ENCODE measurements around the gene VRK1. TPM values are rescaled to one million over a fixed set of nuclear protein-coding genes. Genes with fewer than 3 reads are reported as not detected.

Gene VRK1, protein sequence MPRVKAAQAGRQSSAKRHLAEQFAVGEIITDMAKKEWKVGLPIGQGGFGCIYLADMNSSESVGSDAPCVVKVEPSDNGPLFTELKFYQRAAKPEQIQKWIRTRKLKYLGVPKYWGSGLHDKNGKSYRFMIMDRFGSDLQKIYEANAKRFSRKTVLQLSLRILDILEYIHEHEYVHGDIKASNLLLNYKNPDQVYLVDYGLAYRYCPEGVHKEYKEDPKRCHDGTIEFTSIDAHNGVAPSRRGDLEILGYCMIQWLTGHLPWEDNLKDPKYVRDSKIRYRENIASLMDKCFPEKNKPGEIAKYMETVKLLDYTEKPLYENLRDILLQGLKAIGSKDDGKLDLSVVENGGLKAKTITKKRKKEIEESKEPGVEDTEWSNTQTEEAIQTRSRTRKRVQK
- 10 to 100 TPM in 3 of 4 donors, not detected in 1; 13.7 to 17.9 (median 13.8) TPM for total RNA-seq

DNA sequence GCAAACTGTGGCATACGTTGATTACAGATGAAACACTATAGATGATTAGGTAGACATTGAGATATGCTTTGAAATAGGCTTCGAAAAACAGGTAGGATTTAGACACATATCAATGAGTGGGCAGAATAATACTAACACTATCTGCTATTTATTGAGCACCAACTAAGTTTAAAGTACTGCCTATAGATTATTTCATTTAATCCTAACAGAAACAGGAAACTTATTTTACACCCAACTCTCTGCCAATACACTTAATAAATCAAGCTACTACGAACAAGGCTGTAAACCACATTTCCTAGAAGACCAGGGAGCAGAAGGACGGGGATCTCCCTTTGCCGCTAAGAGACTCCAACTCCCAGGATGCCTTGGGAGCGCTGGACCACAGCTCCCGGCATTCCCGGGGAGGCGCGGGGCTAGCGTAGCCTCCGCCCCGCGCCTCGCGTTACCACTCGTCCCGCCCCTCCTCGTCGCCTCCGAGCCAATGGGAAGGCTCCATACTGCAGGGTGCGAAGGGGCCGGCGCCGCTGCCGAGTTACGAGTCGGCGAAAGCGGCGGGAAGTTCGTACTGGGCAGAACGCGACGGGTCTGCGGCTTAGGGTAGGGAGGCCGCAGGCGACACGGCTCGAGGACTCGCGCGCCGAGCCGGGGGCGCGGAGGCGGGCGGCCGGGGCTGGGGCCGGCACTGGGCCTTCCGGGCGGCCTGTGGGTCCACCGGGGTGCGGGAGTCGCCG, at the start of gene VRK1:
Gene VRK1 (plus strand): TSS at position 532 of the 731 bp plus-strand sequence. CDS start 36,090 bp downstream, outside the sequence.
- WGBS, 2 donors (ENCODE audit: low coverage in 1 of 2), result 2 to 39% methylated on average over 3 to 53 of the region's 57 CpGs
- peaks cover 8 to 24% (median 8%) of the 10 kb centered on the region in 4 donors for H3K4me1 ChIP-seq
- peak within 1 kb of the TSS; percentile 79 to 95 (median 92) for H3K4me3 ChIP-seq
- H3K27ac ChIP-seq, result peak within 1 kb of the TSS; percentile 59 to 78 (median 72)
- H3K36me3 ChIP-seq, result no peaks in the 10 kb centered on the region
- intact Hi-C loops (cut with DNase I; ENCODE audit: low total_unique reads), result no loop called here
- in situ Hi-C loops (cut with MboI; ENCODE audit: low pct_ligation_motif_present in 1 of 4, low pct_unique_long_range_greater_than_20kb in 1 of 4, low sequenced_read_pairs in 3 of 4), result no loop called here
- TF ChIP-seq EP300 (IDR thresholded peaks at IDR 0.05; ENCODE audit: low read depth) (no peak), POLR2AphosphoS5 (IDR thresholded peaks at IDR 0.05) (peak; percentile 60 to 68 (median 60))
- H3K9me3 ChIP-seq, result no peaks in the 10 kb centered on the region
- peak; percentile 97 for DNase-seq
- no peaks in the 10 kb centered on the region for H3K27me3 ChIP-seq

DNA sequence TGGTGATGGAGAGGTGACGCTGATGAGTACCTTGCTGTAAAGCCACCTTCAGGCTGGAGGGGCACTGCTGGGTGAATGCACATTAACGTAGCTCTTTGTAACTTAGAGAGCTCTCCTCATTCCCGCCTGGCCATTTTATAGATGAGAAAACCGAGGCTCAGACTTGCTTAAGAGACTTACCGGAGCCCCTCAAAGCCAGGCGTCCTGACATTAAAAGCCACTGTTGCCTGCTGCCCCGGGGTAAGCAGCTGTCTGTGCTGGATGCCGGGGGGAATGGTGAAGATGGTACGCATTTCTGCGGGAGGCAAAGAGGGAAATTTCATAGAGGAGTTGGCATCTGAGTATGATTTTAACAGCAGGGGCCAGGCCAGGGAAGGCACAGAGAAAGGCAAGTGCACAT, 49.6 kb upstream of the VRK1 start:
- 76 to 88% methylated on average over 8 to 10 of the region's 10 CpGs for WGBS, 2 donors (ENCODE audit: low coverage in 1 of 2)
- no peaks in the 10 kb centered on the region for H3K9me3 ChIP-seq
- H3K4me3 ChIP-seq, result no peak overlapping the region
- peaks cover 37% of the 10 kb centered on the region for H3K27me3 ChIP-seq
- intact Hi-C loops (cut with DNase I; ENCODE audit: low total_unique reads), result no loop called here
- DNase-seq, result no peak
- H3K4me1 ChIP-seq, result no peaks in the 10 kb centered on the region
- TF ChIP-seq POLR2AphosphoS5 (IDR thresholded peaks at IDR 0.05) (no peak), EP300 (IDR thresholded peaks at IDR 0.05; ENCODE audit: low read depth) (no peak), POLR2A (IDR thresholded peaks at IDR 0.05) (no peak)
- TF ChIP-seq, protein P1, sequence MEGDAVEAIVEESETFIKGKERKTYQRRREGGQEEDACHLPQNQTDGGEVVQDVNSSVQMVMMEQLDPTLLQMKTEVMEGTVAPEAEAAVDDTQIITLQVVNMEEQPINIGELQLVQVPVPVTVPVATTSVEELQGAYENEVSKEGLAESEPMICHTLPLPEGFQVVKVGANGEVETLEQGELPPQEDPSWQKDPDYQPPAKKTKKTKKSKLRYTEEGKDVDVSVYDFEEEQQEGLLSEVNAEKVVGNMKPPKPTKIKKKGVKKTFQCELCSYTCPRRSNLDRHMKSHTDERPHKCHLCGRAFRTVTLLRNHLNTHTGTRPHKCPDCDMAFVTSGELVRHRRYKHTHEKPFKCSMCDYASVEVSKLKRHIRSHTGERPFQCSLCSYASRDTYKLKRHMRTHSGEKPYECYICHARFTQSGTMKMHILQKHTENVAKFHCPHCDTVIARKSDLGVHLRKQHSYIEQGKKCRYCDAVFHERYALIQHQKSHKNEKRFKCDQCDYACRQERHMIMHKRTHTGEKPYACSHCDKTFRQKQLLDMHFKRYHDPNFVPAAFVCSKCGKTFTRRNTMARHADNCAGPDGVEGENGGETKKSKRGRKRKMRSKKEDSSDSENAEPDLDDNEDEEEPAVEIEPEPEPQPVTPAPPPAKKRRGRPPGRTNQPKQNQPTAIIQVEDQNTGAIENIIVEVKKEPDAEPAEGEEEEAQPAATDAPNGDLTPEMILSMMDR (IDR thresholded peaks at IDR 0.05), result no peak
- no peaks in the 10 kb centered on the region for H3K36me3 ChIP-seq
- no peak overlapping the region for H3K27ac ChIP-seq
- in situ Hi-C loops (cut with MboI; ENCODE audit: low pct_ligation_motif_present in 1 of 4, low pct_unique_long_range_greater_than_20kb in 1 of 4, low sequenced_read_pairs in 3 of 4), result no loop called here

DNA sequence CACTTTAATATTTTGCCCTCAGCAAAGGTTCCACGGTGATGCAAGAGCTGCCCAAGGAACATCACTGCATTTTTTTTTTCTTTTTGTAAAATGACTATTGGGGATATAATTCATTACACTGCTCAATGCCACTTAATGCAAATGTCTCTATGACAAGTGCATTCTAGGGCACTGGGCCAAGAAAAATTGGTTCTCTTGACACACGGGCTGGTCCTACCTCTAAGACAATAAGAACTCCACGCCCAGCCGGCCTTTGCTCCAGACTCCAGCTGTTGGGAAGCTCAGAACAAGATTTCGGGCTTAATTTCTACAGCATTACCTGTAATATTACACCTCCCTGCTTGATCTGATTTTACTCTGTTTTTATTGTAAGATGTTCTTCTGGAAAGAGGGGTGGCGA, 48.8 kb upstream of the VRK1 start:
- TF ChIP-seq POLR2A (IDR thresholded peaks at IDR 0.05), result no peak
- no peak for TF ChIP-seq EP300 (IDR thresholded peaks at IDR 0.05; ENCODE audit: low read depth)
- TF ChIP-seq, protein P1 (IDR thresholded peaks at IDR 0.05), result no peak
- no peak for TF ChIP-seq POLR2AphosphoS5 (IDR thresholded peaks at IDR 0.05)
- WGBS, 2 donors (ENCODE audit: low coverage in 1 of 2), result 43 to 66% methylated on average over 2 to 6 of the region's 6 CpGs
- Histone ChIP-seq H3K36me3 (no peaks in the 10 kb centered on the region), H3K27ac (no peak overlapping the region), H3K4me3 (no peak overlapping the region), H3K27me3 (peaks cover 31% of the 10 kb centered on the region), H3K9me3 (no peaks in the 10 kb centered on the region), H3K4me1 (no peaks in the 10 kb centered on the region)
- intact Hi-C loops (cut with DNase I; ENCODE audit: low total_unique reads) (no loop called here), in situ Hi-C loops (cut with MboI; ENCODE audit: low pct_ligation_motif_present in 1 of 4, low pct_unique_long_range_greater_than_20kb in 1 of 4, low sequenced_read_pairs in 3 of 4) (no loop called here)
- peak; percentile 32 for DNase-seq

DNA sequence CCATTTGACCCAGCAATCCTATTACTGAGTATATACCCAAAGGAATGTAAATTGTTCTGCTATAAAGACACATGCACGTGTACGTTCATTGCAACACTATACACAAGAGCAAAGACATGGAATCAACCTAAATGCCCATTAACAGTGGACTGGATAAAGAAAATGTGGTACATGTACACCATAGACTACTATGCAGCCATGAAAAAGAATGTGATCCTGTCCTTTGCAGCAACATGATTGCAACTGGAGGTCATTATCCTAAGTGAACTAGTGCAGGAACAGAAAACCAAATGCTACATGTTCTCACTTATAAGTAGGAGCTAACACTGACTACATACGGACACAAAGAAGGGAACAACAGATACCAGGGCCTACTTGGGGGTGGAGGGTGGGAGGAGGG, 45.7 kb upstream of the VRK1 start:
- TF ChIP-seq EP300 (IDR thresholded peaks at IDR 0.05; ENCODE audit: low read depth) (no peak), POLR2AphosphoS5 (IDR thresholded peaks at IDR 0.05) (no peak), POLR2A (IDR thresholded peaks at IDR 0.05) (no peak)
- TF ChIP-seq, protein P1 (IDR thresholded peaks at IDR 0.05), result no peak
- Histone ChIP-seq H3K9me3 (no peaks in the 10 kb centered on the region), H3K27me3 (peaks cover 7% of the 10 kb centered on the region), H3K27ac (no peak overlapping the region), H3K4me3 (no peak overlapping the region), H3K36me3 (no peaks in the 10 kb centered on the region), H3K4me1 (no peaks in the 10 kb centered on the region)
- in situ Hi-C loops (cut with MboI; ENCODE audit: low pct_ligation_motif_present in 1 of 4, low pct_unique_long_range_greater_than_20kb in 1 of 4, low sequenced_read_pairs in 3 of 4), result no loop called here
- no peak for DNase-seq
- intact Hi-C loops (cut with DNase I; ENCODE audit: low total_unique reads), result no loop called here
- 54 to 56% methylated on average over 3 of the region's 3 CpGs for WGBS, 2 donors (ENCODE audit: low coverage in 1 of 2)

Measured in transverse colon (tissue), 4 donors.